ENCODE measurements around the gene PTPRH.

DNA sequence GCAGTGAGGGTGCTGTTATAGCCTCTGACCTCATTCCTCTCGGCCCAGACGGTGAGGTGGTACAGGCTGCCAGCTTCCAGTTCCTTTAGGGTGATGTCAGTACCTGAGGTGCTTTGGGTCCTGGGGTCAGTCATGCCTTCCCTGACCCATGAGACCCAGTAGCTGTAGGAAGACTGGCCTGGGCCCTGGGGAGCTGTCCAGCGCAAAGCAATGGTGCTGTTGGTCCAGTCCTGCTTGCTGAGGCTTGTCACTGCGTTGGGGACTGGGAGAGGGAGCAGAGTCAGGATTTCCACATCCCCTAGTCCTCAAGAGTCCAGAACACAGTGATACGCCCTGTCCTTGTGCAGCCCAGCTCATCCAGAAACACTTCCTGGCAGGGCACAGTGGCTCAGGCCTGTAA, 10.7 kb downstream of the PTPRH start:
- no peak for TF ChIP-seq EZH2 (IDR thresholded peaks at IDR 0.05; ENCODE audit: insufficient read depth, low read length)
- TF ChIP-seq, protein P1, sequence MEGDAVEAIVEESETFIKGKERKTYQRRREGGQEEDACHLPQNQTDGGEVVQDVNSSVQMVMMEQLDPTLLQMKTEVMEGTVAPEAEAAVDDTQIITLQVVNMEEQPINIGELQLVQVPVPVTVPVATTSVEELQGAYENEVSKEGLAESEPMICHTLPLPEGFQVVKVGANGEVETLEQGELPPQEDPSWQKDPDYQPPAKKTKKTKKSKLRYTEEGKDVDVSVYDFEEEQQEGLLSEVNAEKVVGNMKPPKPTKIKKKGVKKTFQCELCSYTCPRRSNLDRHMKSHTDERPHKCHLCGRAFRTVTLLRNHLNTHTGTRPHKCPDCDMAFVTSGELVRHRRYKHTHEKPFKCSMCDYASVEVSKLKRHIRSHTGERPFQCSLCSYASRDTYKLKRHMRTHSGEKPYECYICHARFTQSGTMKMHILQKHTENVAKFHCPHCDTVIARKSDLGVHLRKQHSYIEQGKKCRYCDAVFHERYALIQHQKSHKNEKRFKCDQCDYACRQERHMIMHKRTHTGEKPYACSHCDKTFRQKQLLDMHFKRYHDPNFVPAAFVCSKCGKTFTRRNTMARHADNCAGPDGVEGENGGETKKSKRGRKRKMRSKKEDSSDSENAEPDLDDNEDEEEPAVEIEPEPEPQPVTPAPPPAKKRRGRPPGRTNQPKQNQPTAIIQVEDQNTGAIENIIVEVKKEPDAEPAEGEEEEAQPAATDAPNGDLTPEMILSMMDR (IDR thresholded peaks at IDR 0.05; ENCODE audit: insufficient read depth, low read depth, low read length), result no peak

Measured in astrocyte (in vitro differentiated cells and primary cell).